Activated naive CD4-positive, alpha-beta T cell treated with anti-CD3 and anti-CD28 coated beads, Interleukin-2, amount 50 U/mL, for 16 hours (primary cell): Measurements from ENCODE around the gene ISCU.
A peak's percentile ranks its signal among the peaks of the same experiment; 100 is the strongest.
"Not testable (repeated sequence)": the region's sequence is repeated elsewhere in the genome, so short reads cannot be mapped to it uniquely, and the experiment has no call there.

Experiments used
- DNase-seq: peaks from one replicate; pipeline ENCODE4 v3.0.0-alpha.2; 2020

Gene ISCU

DNA sequence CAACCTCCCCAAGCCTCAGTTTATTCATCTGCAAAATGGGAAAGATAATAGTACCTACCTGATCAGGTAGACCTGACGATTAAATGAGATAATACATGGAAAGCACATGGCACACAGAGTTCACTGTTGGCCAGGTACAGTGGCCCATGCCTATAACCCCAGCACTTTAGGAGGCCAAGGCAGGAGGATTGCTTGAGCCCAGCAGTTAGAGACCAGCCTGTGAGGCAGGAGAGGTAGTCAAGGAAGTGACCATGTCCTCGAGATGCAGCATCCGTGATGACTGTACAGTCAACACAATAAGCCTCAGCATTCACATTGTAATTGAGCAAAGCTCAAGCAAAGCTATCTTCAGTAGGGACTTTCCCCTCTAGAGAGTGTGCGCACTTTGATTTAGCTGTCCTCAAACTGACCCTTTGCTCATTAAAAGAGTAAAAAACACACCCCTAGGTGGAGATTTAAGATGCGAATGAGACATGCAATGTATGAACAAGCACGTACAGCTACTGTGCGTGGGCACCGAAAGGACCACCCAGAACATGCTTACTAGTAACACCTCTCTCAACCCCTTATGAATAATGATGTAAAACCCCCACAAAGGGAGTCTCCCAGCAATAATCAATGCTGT is 9.9 kb downstream of the ISCU start:
- no peak for DNase-seq

DNA sequence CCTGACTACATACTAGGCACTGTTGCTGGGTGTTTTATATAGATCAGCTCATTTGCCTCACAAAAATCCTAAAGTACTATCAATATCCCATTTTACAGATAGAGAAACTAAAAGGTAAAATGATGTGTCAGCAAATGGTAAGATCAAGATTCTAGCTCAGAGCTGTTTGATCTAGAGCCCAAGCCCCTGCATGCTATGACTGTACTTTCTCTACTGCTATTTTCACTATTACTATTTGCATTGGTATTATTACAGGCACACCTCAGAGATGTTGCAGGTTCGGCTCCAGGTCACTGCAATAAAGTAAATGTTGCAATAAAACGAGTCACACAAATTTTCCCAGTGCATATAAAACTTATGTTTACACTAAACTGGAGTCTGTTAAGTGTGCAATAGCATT is 10.9 kb downstream of the ISCU start:
- peak; percentile 44 for DNase-seq

DNA sequence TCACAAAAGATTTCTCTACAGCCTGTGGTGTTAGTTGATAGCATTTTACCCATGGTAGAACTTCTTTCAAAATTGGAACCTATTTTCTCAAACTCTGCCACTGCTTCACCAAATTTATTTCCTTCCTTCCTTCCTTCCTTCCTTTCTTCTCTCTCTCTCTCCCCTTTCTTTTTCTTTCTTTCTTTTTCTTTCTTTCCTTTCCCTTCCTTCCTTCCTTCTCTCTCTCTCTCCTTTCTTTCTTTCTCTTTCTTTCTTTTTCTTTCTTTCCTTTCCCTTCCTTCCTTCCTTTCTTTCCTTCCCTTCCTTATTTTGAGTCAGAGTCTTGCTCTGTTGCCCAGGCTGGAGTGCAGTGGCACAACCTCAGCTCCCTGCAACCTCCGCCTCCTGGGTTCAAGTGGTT is 11.9 kb downstream of the ISCU start:
- not testable (repeated sequence) for DNase-seq

DNA sequence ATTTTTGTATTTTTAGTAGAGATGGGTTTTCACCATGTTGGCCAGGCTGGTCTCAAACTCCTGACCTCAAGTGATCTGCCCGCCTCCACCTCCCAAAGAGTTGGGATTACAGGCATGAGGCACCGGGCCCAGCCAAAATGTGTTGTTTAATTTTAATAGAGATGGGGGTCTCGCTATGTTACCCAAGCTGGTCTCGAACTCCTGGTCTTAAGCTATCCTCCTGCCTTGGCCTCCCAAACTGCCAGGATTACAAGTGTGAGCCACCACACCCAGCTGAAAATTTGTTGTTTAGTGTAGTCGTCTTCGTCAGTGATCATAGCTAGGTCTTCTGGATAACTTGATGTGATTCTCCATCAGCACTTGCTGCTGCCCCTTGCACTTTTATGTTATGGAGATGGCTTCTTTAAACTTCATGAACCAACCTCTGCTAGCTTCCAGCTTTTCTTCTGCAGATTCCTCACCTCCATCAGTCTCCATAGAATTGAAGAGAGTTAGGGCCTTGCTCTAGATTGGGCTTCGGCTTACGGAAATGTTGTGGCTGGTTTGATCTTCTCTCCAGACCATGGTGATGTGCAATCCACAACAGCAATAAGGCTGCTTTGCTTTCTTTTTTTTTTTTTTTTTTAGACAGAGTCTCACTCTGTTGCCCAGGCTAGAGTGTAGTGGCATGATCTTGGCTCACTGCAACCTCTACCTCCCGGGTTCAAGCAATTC is 13.0 kb downstream of the ISCU start:
- DNase-seq, result no peak

DNA sequence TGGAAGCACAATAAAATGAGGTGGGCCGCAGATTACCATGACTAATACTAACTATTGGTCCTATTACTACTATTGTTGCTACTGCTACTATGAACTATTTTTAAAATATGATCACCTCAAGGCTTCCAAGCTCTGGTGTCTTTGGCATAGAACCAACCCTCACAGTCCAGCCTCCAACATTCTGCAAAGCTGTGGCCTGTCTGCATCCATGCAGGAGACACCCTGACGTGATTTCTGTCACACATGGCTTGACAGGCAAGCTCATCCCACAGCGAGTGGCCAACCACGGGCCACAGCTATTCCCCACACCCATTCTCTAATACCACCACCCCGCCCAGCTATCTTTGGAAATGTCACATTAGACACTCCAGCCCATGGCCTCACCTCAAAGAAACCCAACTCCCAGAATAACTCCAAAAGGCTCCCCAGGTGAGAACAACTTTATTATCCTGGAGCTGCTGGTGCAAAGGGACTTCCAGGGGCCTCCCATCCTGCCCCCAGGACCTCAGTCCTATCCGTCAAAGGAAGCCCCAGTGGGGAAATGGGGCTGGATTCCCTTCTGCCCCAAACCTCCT is 14.4 kb downstream of the ISCU start:
- DNase-seq, result no peak

DNA sequence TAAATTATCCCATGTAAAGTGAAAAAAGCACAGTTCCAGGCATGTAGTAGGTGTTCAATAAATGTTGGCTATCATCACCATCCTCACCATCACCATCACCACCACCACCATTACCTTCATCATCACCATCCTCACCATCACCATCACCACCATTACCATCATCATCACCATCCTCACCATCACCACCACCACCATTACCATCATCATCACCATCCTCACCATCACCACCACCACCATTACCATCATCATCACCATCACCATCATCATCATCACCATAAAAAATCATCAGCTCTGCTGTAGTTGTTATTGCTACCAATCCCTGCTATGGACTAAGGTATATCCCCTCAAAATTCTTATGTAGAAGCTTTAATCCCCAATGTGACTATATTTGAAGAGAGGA is 15.1 kb downstream of the ISCU start:
- DNase-seq, result no peak

DNA sequence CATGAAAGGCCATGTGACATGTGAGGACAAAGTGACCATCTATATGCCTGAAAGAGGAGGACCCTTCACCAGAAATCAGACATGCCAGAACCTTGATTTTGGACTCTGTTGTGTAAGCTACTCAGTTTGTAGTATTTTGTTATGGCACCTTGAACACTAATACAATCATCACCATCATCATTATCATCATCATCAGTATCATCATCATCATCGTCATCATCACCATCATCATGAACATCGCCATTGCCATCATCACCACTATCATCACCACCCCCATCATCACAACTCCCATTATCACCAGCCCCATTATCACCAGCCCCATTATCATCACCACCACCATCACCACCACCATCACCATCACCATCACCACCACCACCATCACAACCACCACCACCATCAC is 15.9 kb downstream of the ISCU start:
- DNase-seq, result no peak

DNA sequence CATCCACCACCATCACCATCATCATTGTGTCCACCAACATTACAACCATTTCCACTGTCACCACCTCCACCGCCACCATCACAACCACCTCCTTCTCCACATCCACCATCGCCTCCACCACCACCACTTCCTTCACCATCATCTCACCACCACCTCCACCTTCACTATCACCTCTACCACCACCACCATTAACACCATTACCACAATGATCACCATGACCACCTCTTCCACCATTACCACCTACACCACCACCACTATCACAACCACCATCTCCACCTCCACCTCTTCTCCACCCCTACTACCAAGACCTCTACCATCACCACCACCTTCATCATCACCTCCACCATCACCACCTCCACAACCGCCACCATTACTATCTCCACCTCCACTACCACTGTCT is 16.4 kb downstream of the ISCU start:
- no peak for DNase-seq

DNA sequence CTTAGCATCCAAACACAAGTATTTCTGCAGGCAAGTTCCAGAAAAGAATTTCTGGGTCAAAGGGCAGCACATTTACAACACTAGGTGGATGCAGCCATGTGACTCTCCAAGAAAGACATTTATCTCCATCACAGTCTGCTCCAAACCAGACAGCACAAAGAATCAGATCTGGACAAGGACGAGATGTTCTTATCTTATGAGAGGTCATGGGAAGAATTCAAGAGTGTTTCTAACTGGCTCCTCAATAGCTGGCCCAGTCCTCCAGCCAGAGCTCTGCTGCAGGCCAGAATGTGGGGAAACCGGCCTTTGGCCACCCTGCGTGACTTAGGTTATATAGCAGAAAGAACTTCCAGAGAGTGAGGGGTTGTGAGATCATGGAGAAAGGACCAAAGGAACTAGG is 18.1 kb downstream of the ISCU start:
- DNase-seq, result no peak

DNA sequence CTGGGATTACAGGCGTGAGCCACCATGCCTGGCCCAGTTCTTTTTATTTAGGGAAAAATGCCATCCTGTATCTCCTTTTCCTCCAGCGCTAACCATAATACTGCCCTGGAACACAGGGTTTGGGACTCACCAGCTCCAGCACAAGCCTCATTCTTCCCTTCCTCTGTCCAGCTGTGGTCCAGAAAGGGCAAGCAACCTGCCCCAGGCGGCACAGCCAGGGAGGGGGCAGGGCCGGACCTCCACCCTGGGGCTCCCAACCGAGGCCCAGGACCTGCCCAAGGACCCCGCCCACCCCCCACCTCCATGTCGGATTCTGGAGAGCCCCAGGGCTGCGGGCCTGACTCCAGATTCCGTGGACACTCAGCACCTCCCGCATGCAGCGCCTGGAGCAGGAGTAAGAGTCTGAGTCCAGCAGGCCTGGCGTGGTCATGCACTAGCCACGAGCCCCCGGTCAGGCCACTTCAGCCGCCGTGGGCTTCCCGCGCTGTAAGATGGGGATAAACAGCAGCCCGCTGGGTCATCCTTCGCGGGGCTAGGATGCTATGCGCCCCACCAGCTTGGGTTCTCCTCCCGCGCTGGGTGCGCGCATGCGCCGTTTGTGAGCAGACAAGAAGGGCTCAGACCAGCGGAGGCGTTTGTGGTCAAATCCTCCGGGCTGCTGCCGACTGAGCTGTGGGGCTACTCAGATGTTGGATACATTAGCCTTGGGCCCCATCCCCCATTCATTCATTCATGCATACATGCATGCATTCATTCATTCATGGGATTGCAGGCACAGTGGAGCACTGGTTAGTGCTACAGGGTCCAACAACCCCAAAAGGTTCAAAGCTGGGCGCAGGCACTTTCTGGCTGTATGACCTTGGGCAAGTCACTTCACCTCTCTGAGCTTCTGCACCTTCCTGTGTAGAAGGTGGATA is 19.2 kb downstream of the ISCU start:
- no peak for DNase-seq

DNA sequence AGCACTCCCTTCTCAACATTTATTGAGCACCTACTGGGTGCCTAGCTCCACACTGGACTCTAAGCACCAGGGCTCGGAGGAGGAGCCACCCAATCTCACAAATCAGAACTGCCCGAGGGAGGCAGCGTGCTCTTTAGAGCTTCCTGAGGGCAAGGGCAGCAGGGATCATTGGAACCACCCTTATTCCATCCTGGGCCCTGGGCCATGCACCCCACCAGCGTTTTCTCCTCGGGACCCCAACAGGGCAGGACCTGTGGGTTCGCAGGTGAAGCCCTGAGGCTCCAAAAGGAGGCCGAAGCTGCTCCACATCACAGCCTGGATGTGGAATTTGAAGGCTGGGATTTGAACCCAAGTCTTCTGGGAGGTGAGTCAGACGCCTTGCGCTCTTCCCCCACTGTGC is 20.1 kb downstream of the ISCU start:
- no peak for DNase-seq

DNA sequence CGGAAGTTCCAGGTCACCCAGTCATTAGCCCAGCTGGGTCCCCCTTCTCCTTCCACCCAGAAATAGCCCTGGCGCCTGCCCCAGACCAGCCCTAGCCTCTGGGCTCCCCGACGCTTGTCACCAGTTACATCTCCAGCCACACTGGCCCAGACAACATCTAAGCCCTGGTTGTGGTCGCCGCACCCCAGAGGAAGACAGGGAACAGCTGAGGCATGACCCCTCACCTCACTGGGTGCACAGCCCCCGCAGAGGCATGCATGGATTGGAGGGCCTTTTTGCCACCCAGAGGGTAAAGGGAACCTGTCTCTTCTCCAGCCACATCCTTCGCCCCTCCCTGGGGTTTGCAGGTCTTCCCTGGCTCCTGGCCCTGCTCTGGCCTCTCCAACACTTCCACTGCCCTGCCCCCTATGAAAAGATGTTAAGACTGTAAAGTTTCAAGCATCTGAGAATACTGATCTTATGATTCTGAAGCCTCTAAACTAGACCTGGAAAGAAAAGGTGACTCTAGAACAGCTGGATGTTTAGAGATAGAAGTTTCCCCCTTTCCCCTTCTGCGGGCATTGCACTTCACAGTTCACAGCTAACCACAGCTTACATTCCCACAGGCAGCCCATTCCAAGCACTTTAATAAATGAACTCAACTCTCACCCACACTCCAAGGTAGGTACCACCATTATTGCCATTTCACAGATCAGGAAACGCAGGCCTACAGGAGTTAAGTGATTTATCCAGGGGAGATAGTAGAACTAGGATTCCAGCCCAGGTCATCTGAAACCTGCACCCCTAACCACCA is 20.8 kb downstream of the ISCU start:
- no peak for DNase-seq

DNA sequence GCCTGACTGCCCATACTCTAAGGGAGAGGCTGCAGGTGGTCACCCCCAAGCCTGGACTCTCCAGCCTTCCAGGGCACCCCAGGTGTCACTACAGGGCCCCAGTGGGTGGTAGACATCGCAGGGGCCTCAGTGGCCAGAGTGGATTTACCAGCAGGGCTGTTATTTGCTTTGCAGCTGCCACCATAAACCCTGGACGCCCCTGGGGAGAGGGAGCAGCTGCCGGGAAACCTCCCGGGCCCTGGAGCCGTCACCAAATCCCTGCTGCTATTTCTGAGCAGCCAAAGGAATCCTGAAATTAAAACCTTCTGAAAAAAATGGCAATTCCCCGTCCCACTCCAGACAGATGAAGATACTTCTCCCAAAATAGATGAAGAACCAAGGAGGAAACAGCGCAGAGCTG is 21.6 kb downstream of the ISCU start:
- DNase-seq, result no peak

DNA sequence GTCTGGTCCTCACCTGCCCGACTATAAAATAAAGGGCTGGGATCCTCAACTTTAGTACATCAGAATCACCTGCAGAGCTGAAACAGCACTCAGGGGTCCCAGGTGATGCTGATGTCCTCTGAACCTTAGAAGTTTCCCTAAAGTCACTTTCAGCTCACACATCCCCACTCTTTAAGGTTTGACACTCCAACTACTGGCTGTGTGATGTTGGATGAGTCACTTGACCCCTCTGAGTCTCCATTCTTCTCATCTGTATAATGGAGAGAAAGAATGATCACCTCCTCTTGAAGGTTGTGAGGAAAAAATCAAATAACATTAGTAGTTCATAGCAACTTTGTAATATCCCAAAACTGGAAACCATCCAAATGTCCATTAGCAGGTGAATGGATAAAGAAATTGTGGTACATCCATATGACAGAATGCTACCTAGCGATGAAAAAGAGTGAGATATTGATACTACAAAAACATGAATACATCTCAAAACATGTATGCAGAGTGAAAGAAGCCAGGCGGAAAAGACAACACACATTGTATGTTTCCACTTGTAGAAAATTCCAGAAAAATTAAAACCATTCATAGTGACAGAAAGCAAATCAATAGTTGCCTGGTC is 22.2 kb downstream of the ISCU start:
- no peak for DNase-seq

DNA sequence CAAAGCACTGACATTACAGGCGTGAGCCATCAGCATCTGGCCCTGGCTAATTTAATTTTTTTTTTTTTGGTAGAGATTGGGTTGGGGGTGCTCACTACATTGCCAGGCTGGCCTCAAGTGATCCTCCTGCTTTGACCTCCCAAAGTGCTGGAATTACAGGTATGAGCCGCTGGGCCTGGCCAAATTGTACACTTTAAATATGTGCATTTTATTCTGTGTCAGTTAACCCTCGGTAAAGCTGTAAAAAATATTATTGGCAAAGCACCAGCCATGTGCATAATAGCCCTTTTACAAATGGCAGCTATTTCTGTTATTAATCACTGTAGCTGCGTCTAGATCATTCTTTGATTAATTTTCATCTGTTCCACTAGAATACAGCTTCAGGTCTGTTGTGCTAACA is 23.5 kb downstream of the ISCU start:
- no peak for DNase-seq

DNA sequence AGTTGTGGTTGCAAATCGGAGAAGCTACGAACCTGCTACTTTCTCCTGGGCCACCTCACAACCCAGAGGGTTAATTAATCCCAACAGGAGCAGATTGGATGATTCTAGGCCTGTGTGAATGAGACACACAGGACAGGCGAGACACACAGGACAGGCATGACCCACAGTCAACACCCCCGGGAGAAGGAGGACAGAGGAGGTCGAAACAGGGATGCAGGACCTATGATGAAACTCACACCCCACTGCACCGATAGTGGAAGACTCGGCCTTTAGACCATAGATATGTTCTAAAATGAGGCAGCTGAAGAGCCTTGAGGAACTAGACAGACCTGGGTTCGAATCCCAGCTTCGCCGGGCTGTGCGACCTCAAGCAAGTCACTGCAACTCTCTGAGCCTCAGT is 23.9 kb downstream of the ISCU start:
- DNase-seq, result no peak

DNA sequence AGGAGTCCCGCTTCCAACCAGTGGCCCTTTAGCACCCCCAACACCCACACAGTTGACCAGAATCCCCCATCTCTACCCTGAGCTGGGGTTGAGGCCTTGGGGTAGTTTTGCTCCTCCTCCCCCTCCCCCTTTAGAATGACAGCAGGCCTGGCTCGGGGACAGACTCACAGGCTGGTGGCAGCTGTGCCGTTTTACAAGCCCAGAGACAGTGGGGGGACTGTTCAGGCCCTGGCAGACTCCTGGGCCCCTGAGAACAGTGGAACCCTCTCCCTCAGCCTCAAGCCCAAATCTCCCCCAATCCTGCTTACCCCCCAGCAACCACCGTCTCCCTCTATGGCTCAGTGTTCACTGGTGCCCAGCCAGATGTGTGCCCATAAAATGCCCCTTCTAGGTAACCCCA is 25.4 kb downstream of the ISCU start:
- no peak for DNase-seq

DNA sequence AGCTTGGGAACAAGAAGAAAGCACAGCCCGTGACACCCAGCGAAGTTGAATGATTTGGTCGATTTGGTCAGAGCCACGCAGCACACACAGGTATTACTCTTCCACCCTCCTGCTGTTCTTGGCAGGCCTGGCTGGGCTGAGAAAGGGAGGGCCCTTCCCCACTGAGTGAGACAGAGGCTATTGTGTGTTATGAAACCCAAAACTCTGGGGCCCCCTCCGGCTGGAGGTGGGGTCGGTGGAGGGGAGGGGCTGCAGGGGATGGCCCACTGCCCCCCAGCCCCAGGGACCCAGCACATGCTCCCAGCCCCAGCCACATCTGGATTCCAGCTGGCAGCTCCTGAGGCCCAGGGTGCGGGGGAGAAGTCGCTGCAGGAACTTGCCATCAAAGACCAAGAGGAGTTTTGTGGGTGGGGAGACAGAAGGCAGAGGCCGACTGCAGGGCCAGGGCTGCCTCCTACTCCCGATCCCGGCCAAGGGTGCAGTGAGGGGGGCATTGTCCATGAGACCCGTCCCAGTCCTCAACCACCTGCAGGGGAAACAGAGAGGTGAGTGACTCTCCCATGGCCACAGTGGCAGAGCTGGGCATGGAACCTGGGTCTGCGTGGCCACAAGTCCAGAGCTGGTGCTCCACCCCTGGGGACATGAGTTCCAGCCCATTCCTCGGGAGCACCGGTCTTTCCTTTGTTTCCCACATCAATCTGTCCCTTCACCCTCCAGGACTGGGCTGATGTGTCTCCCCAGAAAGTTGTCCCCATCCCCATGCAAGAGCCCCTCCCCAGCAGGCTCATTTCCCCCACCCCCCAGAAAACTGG is 26.8 kb downstream of the ISCU start:
- no peak for DNase-seq

DNA sequence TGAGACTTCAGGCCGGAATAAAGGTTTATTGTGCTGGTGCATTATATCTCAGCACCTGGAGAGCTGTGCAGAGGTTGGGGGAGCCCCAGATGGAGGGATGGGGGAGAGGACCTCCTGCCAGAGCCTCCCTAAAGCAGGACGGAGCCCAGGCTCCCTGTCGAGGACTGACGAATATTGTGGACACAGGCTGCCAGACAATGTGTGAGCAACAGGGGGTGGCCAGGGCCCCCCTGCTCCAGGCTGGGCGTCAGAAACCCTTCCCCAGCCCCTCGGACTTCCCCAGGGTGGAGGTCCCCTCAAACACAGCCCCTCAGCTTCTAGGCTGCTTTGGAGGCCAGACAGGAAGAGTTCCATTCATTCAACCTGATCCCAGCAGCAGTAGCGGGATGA is 27.4 kb downstream of the ISCU start:
- no peak for DNase-seq

DNA sequence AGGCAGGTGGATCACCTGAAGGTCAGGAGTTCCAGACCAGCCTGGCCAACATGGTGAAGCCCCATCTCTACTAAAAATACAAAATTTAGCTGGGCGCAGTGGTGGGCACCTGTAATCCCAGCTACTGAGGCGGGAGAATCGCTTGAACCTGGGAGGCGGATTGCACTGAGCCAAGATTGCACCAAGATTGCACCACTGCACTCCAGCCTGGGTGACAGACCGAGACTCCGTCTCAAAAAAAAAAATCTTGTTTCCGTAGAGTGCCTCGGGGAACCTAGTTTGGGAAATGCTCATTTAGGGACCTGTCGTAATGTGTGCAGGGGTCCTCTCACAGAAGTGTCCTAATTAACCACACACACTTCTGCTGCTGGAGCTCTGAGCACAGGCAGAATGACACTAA is 28.1 kb downstream of the ISCU start:
- not testable (repeated sequence) for DNase-seq

DNA sequence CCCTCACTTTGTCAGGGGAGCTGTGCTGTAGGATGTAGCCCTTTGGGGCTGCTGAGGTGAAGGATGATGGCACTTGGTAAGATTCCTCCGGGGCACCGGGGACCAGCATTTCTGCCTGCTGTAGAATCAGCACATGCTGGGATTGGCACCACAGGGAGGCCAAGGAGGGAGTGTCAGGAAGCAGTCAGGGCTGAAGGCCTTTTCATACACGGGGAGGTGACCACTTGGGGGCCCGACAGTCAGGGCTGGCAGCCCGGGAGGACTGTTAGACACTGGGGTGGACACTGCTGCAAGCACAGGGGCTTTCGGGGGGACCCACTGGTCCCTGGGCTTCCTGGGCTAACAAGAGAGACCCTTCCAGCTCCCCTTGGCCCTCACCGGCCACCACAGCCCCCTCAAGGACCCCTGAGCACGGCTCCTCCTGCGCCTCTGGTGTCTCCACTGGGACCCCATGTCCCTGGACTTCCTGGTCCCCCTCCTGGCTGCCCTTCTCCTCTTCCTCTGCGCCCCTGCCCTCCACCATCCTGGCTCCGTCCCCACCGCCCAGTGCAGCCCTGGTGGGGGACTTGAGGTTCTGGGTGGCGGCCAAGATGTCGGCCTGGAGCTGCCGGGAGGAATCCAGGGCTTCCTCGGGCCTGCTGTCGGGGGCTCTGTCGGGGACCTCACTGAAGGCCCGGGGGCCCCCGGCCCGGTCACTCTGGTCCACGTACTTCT is 29.0 kb downstream of the ISCU start:
- DNase-seq, result no peak
